Measurements from ENCODE around the gene MARK2. TPM values are rescaled to one million over a fixed set of nuclear protein-coding genes. Genes with fewer than 3 reads are reported as not detected.

Gene MARK2
- total RNA-seq, 2 experiments from 2014 or later = 23.3 to 24.5 TPM

DNA sequence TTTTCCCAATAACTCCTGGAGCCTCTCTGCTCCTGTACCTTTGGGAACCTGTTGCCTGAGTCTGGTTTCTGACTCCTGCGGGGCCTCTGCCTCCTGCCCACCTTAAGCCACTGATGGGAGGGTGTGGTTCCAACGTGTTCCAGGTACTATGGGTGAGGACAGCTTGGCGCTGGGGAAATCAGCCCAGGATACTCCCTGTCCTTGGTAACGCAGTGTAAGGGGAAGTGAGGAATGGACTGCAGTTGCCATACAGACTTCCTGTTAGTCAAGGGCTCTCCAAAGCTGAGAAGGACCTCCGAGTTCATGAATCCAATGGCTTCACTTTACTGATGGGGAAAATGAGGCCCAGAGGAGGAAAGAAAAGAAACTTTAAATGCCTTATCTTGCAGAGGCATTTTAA, 1.2 kb upstream of the MARK2 start:
- peaks cover 13% of the 10 kb centered on the region for H3K36me3 Mint-ChIP-seq (ENCODE audit: low read depth)
- H3K27me3 Mint-ChIP-seq = no peaks in the 10 kb centered on the region
- POLR2A ChIA-PET = interaction anchor here (0.6 to 2.3 kb wide), 8 partner anchors 28 to 328 kb away, joined by 3 to 9 read pairs (median 4); partner anchors contain the start of genes MACROD1 and RCOR2
- TF ChIP-seq, protein P1, sequence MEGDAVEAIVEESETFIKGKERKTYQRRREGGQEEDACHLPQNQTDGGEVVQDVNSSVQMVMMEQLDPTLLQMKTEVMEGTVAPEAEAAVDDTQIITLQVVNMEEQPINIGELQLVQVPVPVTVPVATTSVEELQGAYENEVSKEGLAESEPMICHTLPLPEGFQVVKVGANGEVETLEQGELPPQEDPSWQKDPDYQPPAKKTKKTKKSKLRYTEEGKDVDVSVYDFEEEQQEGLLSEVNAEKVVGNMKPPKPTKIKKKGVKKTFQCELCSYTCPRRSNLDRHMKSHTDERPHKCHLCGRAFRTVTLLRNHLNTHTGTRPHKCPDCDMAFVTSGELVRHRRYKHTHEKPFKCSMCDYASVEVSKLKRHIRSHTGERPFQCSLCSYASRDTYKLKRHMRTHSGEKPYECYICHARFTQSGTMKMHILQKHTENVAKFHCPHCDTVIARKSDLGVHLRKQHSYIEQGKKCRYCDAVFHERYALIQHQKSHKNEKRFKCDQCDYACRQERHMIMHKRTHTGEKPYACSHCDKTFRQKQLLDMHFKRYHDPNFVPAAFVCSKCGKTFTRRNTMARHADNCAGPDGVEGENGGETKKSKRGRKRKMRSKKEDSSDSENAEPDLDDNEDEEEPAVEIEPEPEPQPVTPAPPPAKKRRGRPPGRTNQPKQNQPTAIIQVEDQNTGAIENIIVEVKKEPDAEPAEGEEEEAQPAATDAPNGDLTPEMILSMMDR (IDR thresholded peaks at IDR 0.05) = no peak
- H3K9me3 Mint-ChIP-seq = no peaks in the 10 kb centered on the region
- peak overlapping the region; percentile 73 for H3K4me3 Mint-ChIP-seq
- DNase-seq = no peak
- peaks cover 37% of the 10 kb centered on the region for H3K4me1 Mint-ChIP-seq (ENCODE audit: low read depth)
- CTCF ChIA-PET = interaction anchor here (0.7 to 8.9 kb wide), 43 partner anchors 8 to 347 kb away, joined by 3 to 146 read pairs (median 7); partner anchors contain the start of genes COX8A and RCOR2
- peak overlapping the region; percentile 86 for H3K27ac Mint-ChIP-seq
- intact Hi-C loops (cut with micrococcal nuclease) = loop anchor here (2.0 to 10.0 kb wide), 4 partner anchors 35 to 307 kb away; no protein-coding TSS in a partner anchor
- ATAC-seq = no peak

DNA sequence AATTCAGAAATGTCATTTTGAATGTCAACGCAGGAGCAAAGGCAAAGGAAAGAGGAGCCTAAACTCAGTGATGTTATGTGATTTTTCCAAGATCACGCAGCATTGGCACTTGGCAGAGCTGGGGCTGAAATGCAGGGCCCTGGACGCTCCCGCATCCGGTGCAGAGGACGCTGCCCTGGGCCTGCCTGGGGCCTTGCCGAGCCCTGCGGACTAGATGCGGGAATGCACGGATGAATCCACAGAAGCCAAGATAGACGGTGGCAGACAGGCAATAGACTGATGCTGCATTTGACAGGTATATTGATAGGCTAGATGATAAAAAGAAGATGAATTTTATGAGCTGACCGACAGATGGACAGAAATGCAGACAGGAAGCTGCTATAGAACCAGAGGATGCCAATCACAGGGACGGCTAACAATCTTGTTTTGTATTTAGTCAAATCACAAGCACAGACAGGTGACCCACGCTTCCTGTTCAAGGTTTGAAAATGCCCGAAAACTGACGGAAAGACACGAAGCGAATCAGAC, 696 bp upstream of the MARK2 start:
- Mint-ChIP-seq H3K9me3 (no peaks in the 10 kb centered on the region), H3K36me3 (ENCODE audit: low read depth) (peaks cover 18% of the 10 kb centered on the region), H3K4me1 (ENCODE audit: low read depth) (peaks cover 42% of the 10 kb centered on the region), H3K4me3 (peak overlapping the region; percentile 73), H3K27me3 (no peaks in the 10 kb centered on the region), H3K27ac (peak overlapping the region; percentile 86)
- CTCF ChIA-PET = interaction anchor here (0.7 to 8.9 kb wide), 39 partner anchors 8 to 347 kb away, joined by 3 to 146 read pairs (median 7); partner anchors contain the start of genes RCOR2, SPINDOC and ZFTA
- DNase-seq (no peak), ATAC-seq (no peak)
- POLR2A ChIA-PET = interaction anchor here (0.5 to 2.3 kb wide), 9 partner anchors 25 to 87 kb away, joined by 3 to 9 read pairs (median 3); partner anchors contain the start of genes RCOR2 and ZFTA
- TF ChIP-seq, protein P1 (IDR thresholded peaks at IDR 0.05) = no peak
- intact Hi-C loops (cut with micrococcal nuclease) = loop anchor here (5.0 to 10.0 kb wide), 3 partner anchors 34 to 307 kb away; no protein-coding TSS in a partner anchor

DNA sequence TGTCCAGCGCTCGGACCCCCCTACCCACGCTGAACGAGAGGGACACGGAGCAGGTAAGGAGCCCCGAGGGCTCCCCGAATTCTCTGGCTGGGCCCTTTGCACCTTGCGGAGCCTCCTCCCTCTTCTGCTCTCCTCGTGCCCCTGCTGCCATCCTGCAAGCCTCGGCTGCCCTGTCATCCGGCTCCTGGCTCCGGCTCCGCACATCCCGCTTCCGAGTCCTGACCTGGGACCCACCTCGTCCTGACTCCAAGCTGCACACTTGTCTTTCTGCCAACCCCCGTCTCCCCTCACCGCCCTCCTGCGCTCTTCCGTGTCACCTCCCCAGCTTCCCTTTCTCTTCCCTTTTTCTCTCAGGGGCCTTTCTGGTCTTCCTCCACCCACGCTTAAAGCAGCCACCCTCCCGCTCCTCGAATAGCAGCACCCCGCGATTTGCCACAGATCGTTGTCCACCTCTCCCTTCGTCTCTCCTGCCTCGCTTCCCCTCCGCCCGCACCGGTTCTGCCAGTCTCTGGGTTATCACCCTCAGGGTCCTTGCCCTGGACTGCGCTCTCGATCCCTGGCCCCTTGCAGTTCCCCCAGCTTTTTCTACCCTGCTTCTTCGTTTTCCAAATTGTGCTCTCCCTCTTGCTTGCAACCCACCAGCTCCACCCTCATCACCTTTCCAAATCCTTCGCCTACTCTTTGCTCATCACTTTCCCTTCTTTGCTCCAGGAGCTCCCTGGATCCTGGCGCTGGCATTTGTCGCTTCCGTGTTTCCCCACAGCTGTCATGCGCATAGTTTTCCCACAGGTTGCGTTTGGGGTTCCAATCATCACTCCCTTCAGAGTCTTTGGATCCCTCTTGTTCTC, 822 bp downstream of the MARK2 start:
- no peaks in the 10 kb centered on the region for H3K9me3 Mint-ChIP-seq
- peaks cover 55% of the 10 kb centered on the region for H3K4me1 Mint-ChIP-seq (ENCODE audit: low read depth)
- H3K36me3 Mint-ChIP-seq (ENCODE audit: low read depth) = peaks cover 19% of the 10 kb centered on the region
- TF ChIP-seq, protein P1 (IDR thresholded peaks at IDR 0.05) = no peak
- ChIA-PET POLR2A (interaction anchor here (0.7 to 1.4 kb wide), 6 partner anchors 11 to 135 kb away, joined by 3 to 6 read pairs (median 3); partner anchors contain the start of gene COX8A), CTCF (interaction anchor here (0.9 to 8.9 kb wide), 7 partner anchors 8 to 106 kb away, joined by 3 to 146 read pairs (median 14); no protein-coding TSS in a partner anchor)
- intact Hi-C loops (cut with micrococcal nuclease) = loop anchor here (5.0 to 10.0 kb wide), 4 partner anchors 33 to 305 kb away; no protein-coding TSS in a partner anchor
- DNase-seq (peak; percentile 61), ATAC-seq (no peak)
- H3K4me3 Mint-ChIP-seq = peak overlapping the region; percentile 98
- no peaks in the 10 kb centered on the region for H3K27me3 Mint-ChIP-seq
- peak overlapping the region; percentile 93 for H3K27ac Mint-ChIP-seq

DNA sequence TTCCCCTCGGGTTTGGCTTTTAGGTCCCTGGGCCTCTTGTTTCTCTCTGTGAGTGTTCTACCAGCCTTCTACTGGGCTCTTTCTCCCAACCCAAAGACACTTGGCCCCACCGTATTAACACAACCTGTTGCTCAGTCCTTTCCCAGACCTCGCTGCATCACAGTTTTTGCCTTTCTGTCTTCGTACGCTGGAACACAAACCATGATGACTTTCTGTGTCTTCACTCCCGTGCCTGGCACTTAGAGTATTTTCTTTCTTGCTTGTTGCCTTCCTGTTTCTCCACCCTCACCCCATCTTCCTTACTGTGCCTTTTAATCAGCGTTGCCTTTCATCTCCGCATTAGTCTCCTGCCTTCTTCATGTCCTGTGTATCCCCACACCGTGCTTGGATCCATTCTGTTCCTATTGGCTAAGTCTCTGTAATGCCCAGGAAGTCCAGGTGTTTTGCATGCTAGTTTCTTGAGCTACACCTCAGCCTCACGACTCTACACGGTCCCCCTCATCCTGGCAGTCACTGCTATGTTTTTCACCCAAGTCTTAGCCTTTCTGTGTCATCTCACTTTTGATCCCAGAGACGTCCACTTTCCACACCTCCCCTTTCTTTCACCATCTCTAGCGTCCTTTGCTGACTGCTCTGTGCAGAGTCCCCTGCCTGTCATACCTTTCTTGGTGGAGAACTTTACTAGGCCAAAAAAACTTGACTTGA, 1.6 kb downstream of the MARK2 start:
- CTCF ChIA-PET = interaction anchor here (0.6 to 1.3 kb wide), 3 partner anchors 38 to 106 kb away, joined by 3 read pairs; no protein-coding TSS in a partner anchor
- Mint-ChIP-seq H3K4me3 (peak overlapping the region; percentile 98), H3K36me3 (ENCODE audit: low read depth) (peaks cover 21% of the 10 kb centered on the region), H3K4me1 (ENCODE audit: low read depth) (peaks cover 63% of the 10 kb centered on the region), H3K9me3 (no peaks in the 10 kb centered on the region), H3K27me3 (no peaks in the 10 kb centered on the region), H3K27ac (peak overlapping the region; percentile 93)
- POLR2A ChIA-PET = interaction anchor here (1.3 to 1.5 kb wide), 5 partner anchors 15 to 134 kb away, joined by 3 to 6 read pairs (median 3); partner anchors contain the start of gene COX8A
- ATAC-seq (no peak), DNase-seq (peak; percentile 21)
- intact Hi-C loops (cut with micrococcal nuclease) = loop anchor here (10.0 kb wide), 1 partner anchor 54 kb away; no protein-coding TSS in a partner anchor
- TF ChIP-seq, protein P1 (IDR thresholded peaks at IDR 0.05) = no peak
